GM12864 (cell line): ENCODE data around the gene ZBTB48.

ENCODE experiments used
- DNase-seq: peaks from one replicate; pipeline ENCODE4 v3.0.0-alpha.2; 2011; ENCODE audit warnings: low read depth
- H3K4me3 ChIP-seq: 2 replicates; pipeline ENCODE4 v1.5.1; 2011; ENCODE audit warnings: mild to moderate bottlenecking, low read depth, low read length, control low read depth
- CTCF ChIP-seq: IDR thresholded peaks from 2 replicates; pipeline ENCODE4 v1.5.1; 2011; ENCODE audit warnings: low read depth, mild to moderate bottlenecking, moderate library complexity, low read length, control low read depth, inconsistent platforms; ENCODE audit errors: missing control alignments

Gene ZBTB48

GRCh38 chr1:6581561-6582305 lies 1.9 kb downstream of the ZBTB48 start:
- no peak for TF ChIP-seq CTCF
- H3K4me3 ChIP-seq, result no peak overlapping the region; the same call in 1 of the 2 replicates
- no peak for DNase-seq

- TF ChIP-seq CTCF, result no peak
- no peak for DNase-seq
These were observed 2.6 kb downstream of the ZBTB48 start for GRCh38 chr1:6582370-6582769.

GRCh38 chr1:6584126-6585080 lies 4.6 kb downstream of the ZBTB48 start:
- TF ChIP-seq CTCF, result peak; percentile 10
- no peak for DNase-seq
- H3K4me3 ChIP-seq, result no peak overlapping the region

More at GRCh38 chr1:6582370-6582769, 2.6 kb downstream of the ZBTB48 start:
- H3K4me3 ChIP-seq, result no peak overlapping the region

GRCh38 chr1:6585081-6585722 lies 5.4 kb downstream of the ZBTB48 start:
- DNase-seq, result no peak
- H3K4me3 ChIP-seq, result no peak overlapping the region
- TF ChIP-seq CTCF, result no peak

GRCh38 chr1:6585841-6586240 lies 6.0 kb downstream of the ZBTB48 start:
- DNase-seq, result no peak
- no peak overlapping the region for H3K4me3 ChIP-seq
- no peak for TF ChIP-seq CTCF

GRCh38 chr1:6586404-6586816 lies 6.6 kb downstream of the ZBTB48 start:
- H3K4me3 ChIP-seq, result no peak overlapping the region
- DNase-seq, result no peak
- TF ChIP-seq CTCF, result no peak
